GM18873 (cell line): Measurements from ENCODE around the gene NSDHL.
"Not testable (repeated sequence)": the region's sequence is repeated elsewhere in the genome, so short reads cannot be mapped to it uniquely, and the experiment has no call there.

ENCODE experiments used
- ATAC-seq: cut with Tn5 transposase; IDR thresholded peaks from one replicate; pipeline ENCODE4 v1.9.1; 2021; ENCODE audit warnings: mild to moderate bottlenecking, moderate library complexity, moderate number of reproducible peaks; ENCODE audit not compliant: unreplicated experiment, low FRiP score

NSDHL gene

DNA sequence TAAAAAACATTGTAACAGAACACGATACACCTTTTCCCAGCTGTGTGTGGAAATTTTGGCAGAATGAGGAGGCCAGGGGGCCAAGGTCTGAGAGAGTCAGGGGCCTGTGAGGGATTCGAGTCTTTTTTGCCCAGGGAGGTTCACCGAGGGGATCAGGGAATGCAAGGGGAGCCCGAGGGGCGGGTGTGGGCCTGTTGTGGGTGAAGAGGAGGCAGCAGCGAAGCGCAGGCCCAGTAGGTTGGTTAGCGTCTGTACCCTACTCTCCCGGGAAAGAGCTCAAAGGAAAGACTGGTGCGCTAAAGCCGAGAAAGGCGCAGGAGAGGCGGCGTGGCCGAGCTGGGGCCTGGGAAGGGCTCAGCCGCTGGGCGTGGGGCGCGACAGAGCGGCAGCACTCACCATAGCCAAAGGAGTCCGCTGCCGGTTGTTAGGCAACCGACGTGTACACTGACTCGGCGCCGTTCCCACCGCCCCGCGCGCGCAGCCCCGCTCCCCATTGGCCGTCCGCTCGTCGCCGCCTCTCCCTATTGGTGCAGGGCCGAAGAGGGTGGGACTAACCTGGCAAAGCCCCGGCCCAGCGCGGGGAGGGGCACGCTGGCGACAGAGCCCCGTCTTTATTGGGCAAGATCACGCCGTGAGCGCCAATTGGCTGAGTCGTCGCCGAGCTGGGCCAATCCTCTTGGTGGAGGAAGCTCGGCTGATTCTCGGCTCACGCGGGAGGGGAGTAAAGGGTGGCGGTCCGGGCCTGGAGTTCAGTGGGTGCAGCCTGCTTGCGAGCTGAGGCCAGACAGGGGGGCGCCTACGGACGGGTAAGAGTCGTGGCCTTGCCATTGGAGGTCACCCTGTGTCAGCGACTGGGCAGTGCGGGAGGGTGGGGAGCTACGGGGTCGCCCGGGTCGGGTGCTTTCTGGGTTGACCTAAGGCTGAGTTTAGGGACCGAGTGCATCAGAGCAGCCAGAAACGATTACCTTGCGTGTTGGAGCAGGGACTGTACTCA is at the start of gene NSDHL, which contains the start of gene CETN2:
Gene NSDHL, plus strand, starts transcription at position 752 of the 994 bp plus-strand sequence. CDS start 15,262 bp downstream, outside the sequence.
Gene CETN2, minus strand, starts transcription at position 446 of the 994 bp plus-strand sequence. Its CDS starts 47 bp downstream, at position 399.
- peak; percentile 98 for ATAC-seq

- peak; percentile 67 for ATAC-seq
These were observed 43.8 kb upstream of the NSDHL start for GRCh38 chrX:152787062-152787461.

DNA sequence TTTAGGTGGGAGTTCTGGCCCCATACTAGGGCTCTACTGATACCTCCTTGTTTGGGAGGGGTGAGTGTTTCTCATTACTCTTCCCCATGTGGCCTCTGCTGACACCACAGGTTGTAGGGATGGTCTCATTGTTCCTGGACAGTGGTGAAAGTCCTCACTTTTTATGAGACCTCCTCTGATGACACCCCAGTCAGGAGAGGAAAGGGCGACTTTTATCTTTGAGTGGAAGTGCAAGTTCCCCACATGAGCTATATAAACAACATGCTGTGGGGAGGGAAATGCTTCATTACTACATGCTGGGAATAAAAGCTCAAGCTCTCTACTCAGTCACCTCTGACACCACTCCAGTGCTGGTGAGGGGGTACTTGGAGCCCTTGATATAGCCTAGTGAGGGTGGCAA is 31.9 kb upstream of the NSDHL start:
- no peak for ATAC-seq

DNA sequence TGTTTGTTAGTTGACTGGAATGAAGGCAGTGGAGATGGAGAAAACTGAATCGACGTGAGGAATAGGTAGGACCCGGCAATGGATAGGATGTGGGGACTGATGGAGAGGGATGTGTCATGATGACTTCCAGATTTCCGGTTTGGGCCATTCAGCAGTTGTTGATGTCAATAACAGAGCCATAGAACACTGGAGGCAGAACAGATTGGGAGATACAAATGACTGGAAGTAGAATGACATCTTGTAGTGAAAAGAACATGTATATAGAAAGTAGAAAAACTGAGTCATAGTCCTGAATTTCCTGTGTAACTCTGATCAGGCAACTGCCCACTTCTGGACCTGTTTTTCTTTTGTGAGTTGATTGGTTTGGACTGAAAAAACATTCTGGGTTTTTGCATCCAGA is 24.8 kb upstream of the NSDHL start:
- ATAC-seq: no peak

DNA sequence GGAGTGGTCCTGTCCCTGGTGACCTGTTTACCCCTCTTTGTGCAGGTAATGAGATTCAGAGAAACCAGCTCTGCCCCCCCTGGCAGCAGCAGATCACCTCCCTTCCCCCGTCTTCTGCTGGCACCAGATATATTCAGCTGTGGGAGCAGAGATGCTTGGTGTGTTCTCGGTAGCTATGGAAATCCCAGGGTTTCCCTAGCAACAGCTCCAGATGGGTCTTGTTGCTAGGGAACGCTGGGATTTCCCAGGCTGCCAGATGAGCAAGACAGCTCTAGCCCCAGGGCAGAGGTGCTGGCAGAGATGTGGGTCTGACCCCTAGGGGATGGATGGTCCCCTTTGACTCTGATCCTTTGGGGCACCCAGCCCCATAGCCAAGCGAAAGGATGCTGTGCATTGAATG is 20.5 kb upstream of the NSDHL start:
- no peak for ATAC-seq

DNA sequence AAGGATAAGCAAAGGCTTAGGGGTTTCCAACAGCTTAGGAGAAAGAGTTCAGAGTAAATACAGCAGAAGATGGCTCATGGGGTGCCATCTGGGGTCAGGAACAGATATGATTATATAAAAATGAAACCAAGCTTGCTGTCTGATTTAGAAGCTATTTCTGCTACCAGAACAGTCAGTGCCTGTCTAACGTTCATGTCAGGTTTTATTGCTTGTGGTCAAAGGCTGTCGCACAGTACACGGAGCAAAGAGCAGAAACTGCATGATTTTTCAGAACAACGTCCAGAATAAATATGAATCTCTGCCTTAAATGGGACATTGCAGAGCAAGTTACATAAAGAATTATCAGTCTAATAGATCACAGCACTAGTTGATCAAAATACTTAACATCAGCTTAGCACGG is 17.7 kb upstream of the NSDHL start:
- no peak for ATAC-seq

DNA sequence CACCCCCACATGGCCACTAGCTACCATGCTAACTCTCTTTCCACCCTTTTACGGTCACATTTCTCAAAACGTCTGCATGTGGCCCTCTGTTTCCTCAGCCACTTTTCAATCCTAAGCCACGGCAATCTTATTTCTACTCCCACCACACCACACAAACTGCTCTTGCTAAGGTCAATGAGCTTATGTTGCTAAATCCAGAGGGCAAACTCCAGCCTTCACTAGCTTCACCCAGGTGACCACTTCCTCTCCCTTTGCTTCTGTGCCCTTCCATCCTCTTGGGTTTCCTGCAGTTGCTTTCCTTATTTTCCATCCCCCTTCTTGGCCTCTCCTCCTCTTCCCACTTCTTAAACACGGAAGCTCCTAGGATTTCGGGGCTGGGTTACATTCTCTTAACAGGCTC is 16.8 kb upstream of the NSDHL start:
- no peak for ATAC-seq

GRCh38 chrX:152817078-152817764 is 13.6 kb upstream of the NSDHL start:
- no peak for ATAC-seq

- ATAC-seq: no peak
These were observed 12.5 kb upstream of the NSDHL start for GRCh38 chrX:152818356-152818755.

DNA sequence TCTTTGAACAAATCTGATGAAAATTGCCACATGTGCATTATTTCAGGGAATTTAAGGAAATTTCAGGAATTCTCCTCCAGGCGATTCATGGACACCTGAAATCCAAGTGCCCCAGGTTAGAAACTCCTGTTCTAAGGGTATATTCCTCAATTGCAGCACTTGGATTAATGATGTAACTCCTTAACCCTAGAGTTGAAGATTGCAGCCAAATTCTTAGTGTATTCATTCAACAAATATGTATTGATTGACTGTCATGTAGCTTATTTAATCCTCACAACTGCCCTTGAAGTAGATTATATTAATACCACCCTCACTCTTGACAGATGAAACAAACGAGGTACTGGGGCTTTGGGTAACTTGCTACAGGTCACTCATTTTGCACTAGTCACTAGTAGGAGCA is 11.6 kb upstream of the NSDHL start:
- no peak for ATAC-seq

DNA sequence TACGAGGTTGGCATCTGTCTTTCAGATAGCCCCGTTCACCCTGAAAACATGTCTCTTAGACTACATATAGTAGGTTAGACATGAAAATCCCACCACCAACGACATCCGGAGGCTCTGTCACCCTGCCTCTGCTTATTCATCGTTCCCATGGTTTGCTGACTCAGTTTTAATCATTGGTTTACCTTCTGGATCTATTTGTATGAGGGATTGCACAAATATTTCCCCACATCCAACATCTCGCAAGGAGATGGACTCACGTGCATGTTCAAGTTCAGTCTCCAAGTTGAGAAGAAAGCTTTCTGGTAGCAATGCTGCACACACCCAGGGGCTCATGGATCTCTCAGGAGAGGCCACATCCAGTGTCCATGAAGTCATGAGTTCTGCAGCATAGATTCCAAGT is 11.1 kb upstream of the NSDHL start:
- ATAC-seq: no peak

DNA sequence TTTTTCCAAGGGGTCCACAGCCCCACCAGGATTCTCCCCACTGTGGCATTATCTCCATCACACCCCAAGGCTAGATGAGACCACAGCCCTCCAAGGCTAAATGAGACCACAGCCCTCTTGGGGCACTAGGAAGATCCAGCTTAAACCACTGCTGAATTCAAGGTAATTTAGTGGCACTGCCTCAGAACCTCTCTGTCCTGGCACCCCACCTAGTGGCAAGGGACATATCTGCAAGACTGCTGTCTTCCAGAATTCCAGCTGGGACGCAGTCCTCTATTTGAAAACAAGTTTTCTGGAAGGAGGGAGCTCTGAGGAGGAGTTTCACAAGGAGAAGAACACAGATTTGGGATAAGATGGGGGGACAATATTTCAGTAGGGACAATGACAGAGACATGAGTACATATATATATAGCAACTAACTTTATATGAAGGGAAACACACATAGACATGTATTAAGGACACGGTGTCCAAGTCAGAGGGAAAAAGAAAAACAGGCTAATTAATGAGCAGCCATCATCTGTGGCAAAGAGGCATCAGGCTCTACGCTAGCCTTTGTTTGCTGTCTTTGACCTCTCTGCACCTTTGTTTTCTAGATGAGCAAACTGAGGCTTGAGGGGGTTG is 9.6 kb upstream of the NSDHL start:
- no peak for ATAC-seq

GRCh38 chrX:152822383-152823086 is 8.3 kb upstream of the NSDHL start:
- ATAC-seq: no peak

DNA sequence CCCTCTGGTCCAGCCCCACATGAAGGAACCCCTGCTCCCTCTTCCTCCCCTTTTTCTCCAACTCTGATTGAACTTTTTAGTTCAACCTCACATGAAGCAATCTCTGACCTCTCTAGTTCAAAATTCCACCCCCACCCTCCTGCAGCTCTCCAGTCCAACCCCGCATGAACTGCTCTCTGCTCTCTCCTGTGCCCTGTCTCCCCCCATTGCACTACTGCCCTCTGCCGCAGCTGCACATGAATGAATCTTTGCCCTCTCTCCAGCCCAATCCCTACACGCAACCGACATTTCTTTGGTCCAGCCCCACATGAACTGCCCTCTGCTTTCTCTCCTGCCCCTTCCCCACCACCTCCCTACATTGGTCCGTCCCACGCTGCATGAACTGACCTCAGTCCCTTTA is 7.2 kb upstream of the NSDHL start:
- no peak for ATAC-seq

- no peak for ATAC-seq
These were observed 6.0 kb upstream of the NSDHL start for GRCh38 chrX:152824841-152825374.

DNA sequence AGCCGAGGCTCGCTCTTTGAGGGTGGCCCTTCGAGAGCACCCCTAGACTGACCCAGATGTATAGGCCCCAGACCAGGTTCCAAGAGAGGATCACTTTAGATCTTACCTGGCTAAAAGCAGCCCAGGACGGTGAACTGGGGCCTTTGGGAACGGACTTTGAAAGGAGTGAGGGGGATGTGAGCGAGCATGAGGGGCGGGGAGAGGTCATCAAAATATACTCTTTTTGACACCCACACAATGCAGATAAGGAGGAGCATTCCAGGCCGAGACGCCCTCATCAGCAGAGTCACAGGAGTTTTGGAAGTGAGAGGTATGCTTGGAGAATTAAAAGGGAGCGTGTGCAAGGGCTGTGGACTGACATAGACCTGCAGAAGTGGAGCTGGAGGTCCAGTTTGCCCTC is 528 bp downstream of the NSDHL start:
- no peak for ATAC-seq

GRCh38 chrX:152832520-152832919 is 1.7 kb downstream of the NSDHL start:
- ATAC-seq: no peak

GRCh38 chrX:152833378-152833777 is 2.5 kb downstream of the NSDHL start:
- no peak for ATAC-seq

GRCh38 chrX:152835470-152835869 is 4.6 kb downstream of the NSDHL start:
- not testable (repeated sequence) for ATAC-seq

GRCh38 chrX:152842772-152843338 is 12.0 kb downstream of the NSDHL start:
- no peak for ATAC-seq
